Measurements from ENCODE around the gene EPHA3. TPM values are rescaled to one million over a fixed set of nuclear protein-coding genes. Genes with fewer than 3 reads are reported as not detected.

The EPHA3 gene
- total RNA-seq, 3 donors from 2014 or later, result not detected

- ATAC-seq, result no peak
- Mint-ChIP-seq H3K27me3 (ENCODE audit: low read depth) (no peaks in the 10 kb centered on the region), H3K36me3 (ENCODE audit: insufficient read depth) (no peaks in the 10 kb centered on the region), H3K9me3 (no peaks in the 10 kb centered on the region), H3K4me3 (no peak overlapping the region), H3K4me1 (ENCODE audit: low read depth) (no peaks in the 10 kb centered on the region)
- no peak for DNase-seq
Observed at GRCh38 chr3:89227634-89228033, 120.2 kb downstream of the EPHA3 start.

DNA sequence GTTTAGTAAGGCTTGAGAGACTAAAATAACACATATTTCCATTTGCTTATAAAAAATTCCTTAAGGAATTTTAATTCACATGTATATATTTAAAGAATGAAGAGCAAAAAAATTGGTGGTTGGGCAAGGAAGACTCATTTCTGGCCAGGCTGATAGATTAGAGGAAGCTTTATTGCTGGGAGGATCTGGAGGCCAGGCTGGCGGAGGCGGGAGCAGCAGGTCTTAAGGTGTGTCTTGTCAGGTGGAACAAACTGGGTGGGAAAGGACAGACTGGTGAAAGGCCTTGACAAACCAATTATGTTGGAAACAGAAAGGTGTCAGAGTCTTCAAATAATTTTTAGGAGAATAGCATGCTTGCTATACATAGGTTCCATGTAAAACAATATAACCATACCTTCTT is 124.7 kb downstream of the EPHA3 start:
- H3K27me3 Mint-ChIP-seq (ENCODE audit: low read depth), result no peaks in the 10 kb centered on the region
- H3K4me1 Mint-ChIP-seq (ENCODE audit: low read depth), result no peaks in the 10 kb centered on the region
- H3K4me3 Mint-ChIP-seq, result no peak overlapping the region
- peaks cover 3% of the 10 kb centered on the region for H3K9me3 Mint-ChIP-seq
- ATAC-seq (no peak), DNase-seq (no peak)
- H3K36me3 Mint-ChIP-seq (ENCODE audit: insufficient read depth), result no peaks in the 10 kb centered on the region

- Mint-ChIP-seq H3K4me1 (ENCODE audit: low read depth) (no peaks in the 10 kb centered on the region), H3K9me3 (peaks cover 3% of the 10 kb centered on the region), H3K36me3 (ENCODE audit: insufficient read depth) (no peaks in the 10 kb centered on the region), H3K4me3 (no peak overlapping the region), H3K27me3 (ENCODE audit: low read depth) (no peaks in the 10 kb centered on the region)
- DNase-seq (no peak), ATAC-seq (no peak)
Observed at GRCh38 chr3:89234620-89235019, 127.2 kb downstream of the EPHA3 start.

GRCh38 chr3:89238846-89239245 is 131.4 kb downstream of the EPHA3 start:
- Mint-ChIP-seq H3K36me3 (ENCODE audit: insufficient read depth) (no peaks in the 10 kb centered on the region), H3K4me3 (no peak overlapping the region)

DNA sequence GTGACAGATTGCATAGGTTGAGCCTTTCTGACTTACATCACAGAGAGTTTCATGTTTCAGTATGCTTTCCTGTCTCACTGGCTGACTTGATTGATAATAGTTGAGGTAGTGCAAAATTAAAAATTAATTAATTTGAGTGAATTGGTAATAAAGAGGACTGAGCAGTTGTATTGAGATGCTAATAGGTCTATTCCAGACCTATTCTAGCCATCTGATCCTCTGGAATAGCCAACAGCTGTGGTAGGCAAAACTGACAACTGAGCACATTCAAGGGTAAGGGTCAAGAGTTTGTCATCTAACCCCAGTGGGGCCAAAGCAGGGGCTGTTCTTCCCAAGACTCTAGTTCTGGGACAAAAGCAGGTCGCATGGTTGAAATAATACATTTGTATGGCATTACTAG is 132.4 kb downstream of the EPHA3 start:
- Mint-ChIP-seq H3K9me3 (no peaks in the 10 kb centered on the region), H3K4me1 (ENCODE audit: low read depth) (no peaks in the 10 kb centered on the region), H3K27me3 (ENCODE audit: low read depth) (no peaks in the 10 kb centered on the region), H3K4me3 (no peak overlapping the region), H3K36me3 (ENCODE audit: insufficient read depth) (no peaks in the 10 kb centered on the region)
- ATAC-seq (no peak), DNase-seq (no peak)

More at GRCh38 chr3:89238846-89239245, 131.4 kb downstream of the EPHA3 start:
- no peaks in the 10 kb centered on the region for H3K27me3 Mint-ChIP-seq (ENCODE audit: low read depth)
- peaks cover 1% of the 10 kb centered on the region for H3K9me3 Mint-ChIP-seq
- no peak for ATAC-seq
- no peaks in the 10 kb centered on the region for H3K4me1 Mint-ChIP-seq (ENCODE audit: low read depth)
- no peak for DNase-seq

GRCh38 chr3:89245612-89246011 is 138.2 kb downstream of the EPHA3 start:
- Mint-ChIP-seq H3K4me1 (ENCODE audit: low read depth) (no peaks in the 10 kb centered on the region), H3K4me3 (no peak overlapping the region), H3K36me3 (ENCODE audit: insufficient read depth) (no peaks in the 10 kb centered on the region), H3K9me3 (peaks cover 3% of the 10 kb centered on the region), H3K27me3 (ENCODE audit: low read depth) (no peaks in the 10 kb centered on the region)
- DNase-seq, result no peak
- no peak for ATAC-seq

DNA sequence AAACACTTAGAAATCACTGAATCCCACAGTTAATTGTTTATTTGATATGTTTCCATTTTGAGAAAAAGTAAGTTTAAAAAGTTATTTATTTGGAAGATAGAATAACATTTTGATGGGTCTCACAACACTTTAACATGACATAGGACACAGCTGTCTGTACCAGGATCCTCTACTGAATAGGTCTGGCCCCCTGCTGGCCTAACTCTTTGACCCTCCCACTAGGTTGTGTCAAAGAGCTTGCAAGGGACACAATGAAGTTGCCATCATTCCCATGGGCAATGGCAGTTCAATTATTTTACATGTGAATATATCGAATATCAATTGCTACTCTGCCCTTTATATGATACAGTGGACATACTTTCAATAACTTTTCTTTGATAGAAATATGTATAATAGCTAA is 138.9 kb downstream of the EPHA3 start:
- H3K27me3 Mint-ChIP-seq (ENCODE audit: low read depth), result no peaks in the 10 kb centered on the region
- ATAC-seq (no peak), DNase-seq (no peak)
- peaks cover 3% of the 10 kb centered on the region for H3K9me3 Mint-ChIP-seq
- no peaks in the 10 kb centered on the region for H3K36me3 Mint-ChIP-seq (ENCODE audit: insufficient read depth)
- H3K4me3 Mint-ChIP-seq, result no peak overlapping the region
- no peaks in the 10 kb centered on the region for H3K4me1 Mint-ChIP-seq (ENCODE audit: low read depth)

DNA sequence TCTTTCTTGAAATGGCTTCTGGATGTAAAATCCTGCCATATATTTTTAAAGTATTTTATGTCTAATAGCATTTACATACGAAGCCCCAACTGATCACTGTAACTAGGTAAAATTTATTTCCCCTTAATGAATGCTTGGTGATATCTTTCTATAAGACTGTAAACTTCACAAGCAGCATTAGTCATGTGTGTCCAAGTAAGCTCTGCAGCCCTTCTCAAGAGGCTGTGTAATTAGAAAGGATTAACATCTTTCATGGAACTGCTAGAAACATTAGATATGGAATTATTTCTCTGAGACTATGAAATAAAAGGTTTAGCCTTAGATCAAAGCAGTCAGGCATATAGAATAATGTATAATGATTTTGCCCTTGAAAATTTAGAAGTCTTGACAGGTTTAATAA is 143.3 kb downstream of the EPHA3 start:
- H3K9me3 Mint-ChIP-seq, result peaks cover 3% of the 10 kb centered on the region
- ATAC-seq, result no peak
- no peak overlapping the region for H3K4me3 Mint-ChIP-seq
- H3K4me1 Mint-ChIP-seq (ENCODE audit: low read depth), result no peaks in the 10 kb centered on the region
- H3K27me3 Mint-ChIP-seq (ENCODE audit: low read depth), result no peaks in the 10 kb centered on the region
- DNase-seq, result no peak
- H3K36me3 Mint-ChIP-seq (ENCODE audit: insufficient read depth), result no peaks in the 10 kb centered on the region

DNA sequence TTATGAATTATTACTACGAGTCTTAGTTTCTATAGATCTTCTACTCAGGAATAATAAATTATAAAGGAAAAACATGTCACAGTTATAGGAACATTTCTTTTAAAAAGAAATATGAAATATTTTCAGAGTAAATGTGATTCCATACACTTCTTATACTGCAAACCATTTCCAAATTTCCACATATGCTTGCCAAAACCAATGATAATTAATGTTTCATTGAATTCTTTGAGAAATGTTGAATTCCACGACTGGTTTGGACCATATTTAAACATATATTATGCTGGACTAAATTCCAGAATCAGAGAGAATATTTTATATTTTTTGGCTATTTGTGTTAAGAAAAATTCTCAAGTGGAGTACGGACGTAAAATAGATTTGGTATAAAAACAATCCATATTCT is 144.6 kb downstream of the EPHA3 start:
- Mint-ChIP-seq H3K4me3 (no peak overlapping the region), H3K36me3 (ENCODE audit: insufficient read depth) (no peaks in the 10 kb centered on the region), H3K4me1 (ENCODE audit: low read depth) (no peaks in the 10 kb centered on the region), H3K9me3 (peaks cover 3% of the 10 kb centered on the region), H3K27me3 (ENCODE audit: low read depth) (no peaks in the 10 kb centered on the region)
- DNase-seq, result no peak
- no peak for ATAC-seq

DNA sequence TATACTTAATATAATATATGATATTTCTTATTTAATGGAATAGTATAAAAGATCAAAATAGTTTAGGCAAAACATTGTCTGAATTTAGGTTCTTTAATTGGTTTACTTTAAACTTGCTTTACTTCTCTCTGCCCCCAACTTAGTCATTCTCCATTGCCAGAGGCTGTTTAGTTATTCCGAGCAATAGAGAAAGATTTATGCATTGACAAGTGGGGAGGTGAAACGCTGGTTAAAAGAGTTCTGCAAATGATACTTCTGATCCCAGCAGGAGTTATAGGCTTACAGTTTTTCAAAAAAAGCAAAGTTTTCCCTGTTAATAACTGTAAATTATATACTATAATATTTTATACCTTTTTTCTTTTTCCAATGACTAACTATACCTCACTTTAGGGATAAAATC is 145.4 kb downstream of the EPHA3 start:
- Mint-ChIP-seq H3K4me1 (ENCODE audit: low read depth) (no peaks in the 10 kb centered on the region), H3K9me3 (peaks cover 3% of the 10 kb centered on the region), H3K27me3 (ENCODE audit: low read depth) (no peaks in the 10 kb centered on the region), H3K36me3 (ENCODE audit: insufficient read depth) (no peaks in the 10 kb centered on the region), H3K4me3 (no peak overlapping the region)
- no peak for ATAC-seq
- no peak for DNase-seq

DNA sequence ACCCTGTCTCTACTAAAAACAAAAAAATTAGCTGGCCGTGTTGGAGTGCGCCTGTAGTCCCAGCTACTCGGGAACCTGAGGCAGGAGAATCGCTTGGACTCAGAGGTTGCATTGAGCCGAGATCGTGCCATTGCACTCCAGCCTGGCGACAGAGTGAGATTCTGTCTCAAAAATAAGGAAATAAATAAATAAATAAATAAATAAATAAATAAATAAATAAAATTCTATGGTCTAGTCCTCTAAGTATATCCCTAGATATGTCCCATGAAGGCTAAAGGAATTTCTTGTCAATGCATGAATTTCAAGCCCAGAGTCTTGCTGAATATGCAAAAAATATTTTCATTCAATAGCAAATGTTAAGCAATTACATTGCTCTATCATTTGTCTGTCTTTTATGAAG is 149.0 kb downstream of the EPHA3 start:
- ATAC-seq, result no peak
- no peak overlapping the region for H3K4me3 Mint-ChIP-seq
- H3K36me3 Mint-ChIP-seq (ENCODE audit: insufficient read depth), result no peaks in the 10 kb centered on the region
- no peaks in the 10 kb centered on the region for H3K27me3 Mint-ChIP-seq (ENCODE audit: low read depth)
- no peaks in the 10 kb centered on the region for H3K9me3 Mint-ChIP-seq
- H3K4me1 Mint-ChIP-seq (ENCODE audit: low read depth), result no peaks in the 10 kb centered on the region
- no peak for DNase-seq

GRCh38 chr3:89256882-89257281 is 149.5 kb downstream of the EPHA3 start:
- no peaks in the 10 kb centered on the region for H3K9me3 Mint-ChIP-seq
- DNase-seq (no peak), ATAC-seq (no peak)
- H3K36me3 Mint-ChIP-seq (ENCODE audit: insufficient read depth), result no peaks in the 10 kb centered on the region
- H3K4me3 Mint-ChIP-seq, result no peak overlapping the region
- H3K4me1 Mint-ChIP-seq (ENCODE audit: low read depth), result no peaks in the 10 kb centered on the region
- no peaks in the 10 kb centered on the region for H3K27me3 Mint-ChIP-seq (ENCODE audit: low read depth)

GRCh38 chr3:89260721-89261120 is 153.3 kb downstream of the EPHA3 start:
- Mint-ChIP-seq H3K36me3 (ENCODE audit: insufficient read depth) (no peaks in the 10 kb centered on the region), H3K9me3 (no peaks in the 10 kb centered on the region), H3K27me3 (ENCODE audit: low read depth) (no peaks in the 10 kb centered on the region), H3K4me1 (ENCODE audit: low read depth) (no peaks in the 10 kb centered on the region), H3K4me3 (no peak overlapping the region)
- DNase-seq, result no peak
- ATAC-seq, result no peak

DNA sequence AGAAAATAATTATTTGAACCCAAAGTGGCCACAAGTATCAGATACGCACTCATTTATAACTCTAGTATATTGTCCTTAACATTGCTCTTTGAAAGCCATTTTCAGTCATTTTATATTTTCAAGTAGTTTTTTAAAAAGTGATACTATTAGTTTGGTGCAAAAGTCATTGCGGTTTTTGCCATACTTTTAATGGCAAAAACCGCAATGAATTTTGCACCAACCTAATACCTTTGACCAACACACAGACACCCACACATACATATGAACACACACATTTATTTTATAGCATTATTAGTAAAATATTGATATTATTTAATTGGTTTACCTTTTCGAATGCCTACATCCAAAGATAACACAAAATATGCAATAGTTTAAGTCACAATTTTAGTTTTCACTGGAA is 154.3 kb downstream of the EPHA3 start:
- Mint-ChIP-seq H3K36me3 (ENCODE audit: insufficient read depth) (no peaks in the 10 kb centered on the region), H3K9me3 (no peaks in the 10 kb centered on the region), H3K4me3 (no peak overlapping the region), H3K4me1 (ENCODE audit: low read depth) (no peaks in the 10 kb centered on the region), H3K27me3 (ENCODE audit: low read depth) (no peaks in the 10 kb centered on the region)
- ATAC-seq (no peak), DNase-seq (no peak)

GRCh38 chr3:89262309-89262929 is 155.0 kb downstream of the EPHA3 start:
- H3K27me3 Mint-ChIP-seq (ENCODE audit: low read depth), result no peaks in the 10 kb centered on the region
- no peak overlapping the region for H3K4me3 Mint-ChIP-seq
- DNase-seq (no peak), ATAC-seq (no peak)
- no peaks in the 10 kb centered on the region for H3K4me1 Mint-ChIP-seq (ENCODE audit: low read depth)
- H3K9me3 Mint-ChIP-seq, result peaks cover 3% of the 10 kb centered on the region
- no peaks in the 10 kb centered on the region for H3K36me3 Mint-ChIP-seq (ENCODE audit: insufficient read depth)
